K562 (cell line): ENCODE data around the gene MPG. TPM values are rescaled to one million over a fixed set of nuclear protein-coding genes. Genes with fewer than 3 reads are reported as not detected.

Experiments
- ATAC-seq: fragments of 200-7000 bp; cut with Tn5 transposase; 3 replicates; pipeline ENCODE4 v1.9.1; 2020; ENCODE audit warnings: moderate library complexity
- BruUV-seq: library from RNA; stranded (reverse); fragments of 400-500 nt; replicated peaks from 2 replicates; lab custom pipeline; 2021; lab: Mats Ljungman, UMichigan
- CTCF ChIA-PET: fragments of 300-600 bp; formaldehyde crosslinking; extraction: SDS; loops from one replicate; lab custom pipeline; 2021; ENCODE audit warnings: low intra/inter-chr PET ratio; lab: Yijun Ruan, JAX
- POLR2A ChIA-PET: fragments of 300-600, 350-650 bp; sonication (Branson Sonifier 250); formaldehyde crosslinking; extraction: SDS; loops from one replicate; lab custom pipeline; 2021; ENCODE audit warnings: antibody characterized with exemption, inconsistent platforms; lab: Yijun Ruan, JAX
- DNase-seq, 4 experiments: peaks; one replicate each; pipeline versions ENCODE4 v3.0.0 to v3.0.0-alpha.2; 2011 to 2018; ENCODE audit warnings: low spot score in 3 of 4, mixed read lengths in 3 of 4; ENCODE audit errors: extremely low read depth in 1 of 4
- FAIRE-seq: peaks from 2 replicates; lab custom pipeline; 2011; peaks lifted over from hg19 to GRCh38; lab: Jason Lieb, UNC
- H2AFZ ChIP-seq: 2 replicates; pipeline ENCODE4 v1.6.0; 2011; ENCODE audit warnings: low read depth, low read length, control low read depth, inconsistent platforms
- H3K27ac ChIP-seq: fragments of 200-600 bp; 3 replicates; pipeline ENCODE4 v1.8.0; 2011; ENCODE audit warnings: low read depth, mild to moderate bottlenecking, control low read depth, inconsistent platforms, low read length, moderate library complexity, mixed read lengths; ENCODE audit errors: extremely low read depth
- H3K27me3 ChIP-seq, 2 experiments: fragments of 300-600 bp in 1 of 2; 2 replicates in 1 of 2; 3 replicates in 1 of 2; pipeline versions ENCODE4 v1.6.0 to v1.8.0; 2011; ENCODE audit warnings: inconsistent platforms in 2 of 2, low read length in 2 of 2, mild to moderate bottlenecking in 1 of 2, mixed read lengths in 1 of 2, moderate library complexity in 1 of 2; ENCODE audit not compliant: control insufficient read depth in 2 of 2, insufficient read depth in 2 of 2
- H3K36me3 ChIP-seq: fragments of 300-600 bp; 3 replicates; pipeline ENCODE4 v1.8.0; 2011; ENCODE audit warnings: mild to moderate bottlenecking, low read length, inconsistent platforms; ENCODE audit not compliant: control insufficient read depth, insufficient read depth
- H3K4me1 ChIP-seq, 2 experiments: fragments of 200-600 bp in 1 of 2; replicated peaks in 1 of 2; 2 replicates in 1 of 2; 3 replicates in 1 of 2; pipeline versions ENCODE4 v1.5.1 to v1.8.0; 2011; ENCODE audit warnings: inconsistent platforms in 2 of 2, low read length in 2 of 2, mild to moderate bottlenecking in 1 of 2, mixed read lengths in 1 of 2, moderate library complexity in 1 of 2; ENCODE audit not compliant: control insufficient read depth in 2 of 2, insufficient read depth in 2 of 2
- H3K4me2 ChIP-seq: 2 replicates; pipeline ENCODE4 v1.6.1; 2011; ENCODE audit warnings: low read length, control low read depth, inconsistent platforms, mixed read lengths; ENCODE audit not compliant: insufficient read depth
- H3K4me3 ChIP-seq: fragments of 200-600 bp; sonication (generic), shearing (Covaris generic); 2 replicates; pipeline ENCODE4 v1.5.1; 2016; ENCODE audit warnings: control low read depth, inconsistent platforms
- H3K79me2 ChIP-seq: fragments of 200-600 bp; 3 replicates; pipeline ENCODE4 v1.8.0; 2011; ENCODE audit warnings: low read length, inconsistent platforms; ENCODE audit not compliant: control insufficient read depth, insufficient read depth
- H3K9ac ChIP-seq, 2 experiments: 2 replicates each; pipeline versions ENCODE4 v1.6.0 to v1.6.1; 2011; ENCODE audit warnings: low read depth in 2 of 2, low read length in 2 of 2, control low read depth in 1 of 2, inconsistent platforms in 1 of 2, mild to moderate bottlenecking in 1 of 2, mixed read lengths in 1 of 2; ENCODE audit not compliant: insufficient read depth in 1 of 2
- H3K9me1 ChIP-seq: one replicate; pipeline ENCODE4 v1.6.0; 2011; ENCODE audit warnings: inconsistent platforms, mild to moderate bottlenecking, low read length, moderate library complexity; ENCODE audit not compliant: control insufficient read depth, insufficient read depth
- H3K9me3 ChIP-seq: replicated peaks from 2 replicates; pipeline ENCODE4 v1.5.1; 2011; ENCODE audit warnings: low read depth, low read length, inconsistent platforms; ENCODE audit not compliant: control insufficient read depth, insufficient read depth
- H4K20me1 ChIP-seq: replicated peaks from 2 replicates; pipeline ENCODE4 v1.6.1; 2011; ENCODE audit warnings: low read length, inconsistent platforms, mixed read lengths; ENCODE audit not compliant: control insufficient read depth, insufficient read depth
- BRD4 ChIP-seq: fragments of 200-600 bp; sonication (generic); IDR thresholded peaks from 2 replicates; pipeline ENCODE4 v1.6.1; 2017; ENCODE audit warnings: inconsistent platforms
- FUS ChIP-seq: fragments of 200-400 bp; formaldehyde crosslinking; optimal IDR thresholded peaks from 2 replicates; pipeline ENCODE3; 2017; ENCODE audit warnings: low read depth, low read length
- PPARD ChIP-seq: fragments of 250-450 bp; sonication (Bioruptor Pico); IDR thresholded peaks from 2 replicates; pipeline ENCODE4 v1.8.0; 2022; ENCODE audit warnings: inconsistent platforms, mild to moderate bottlenecking, moderate library complexity
- TFAM ChIP-seq: fragments of 250-450 bp; sonication (Bioruptor Pico); conservative IDR thresholded peaks from 2 replicates; pipeline ENCODE4 v1.5.0; 2021; ENCODE audit warnings: mild to moderate bottlenecking, moderate library complexity
- WGBS: fragments of 100-300 bp; shearing (Covaris generic); methylation state at CpG from one replicate; pipeline ENCODE4 v1.1.6; 2016; ENCODE audit warnings: low coverage, mixed read lengths; ENCODE audit not compliant: insufficient coverage; ENCODE audit errors: missing lambda C conversion rate; 5-methylcytosine and 5-hydroxymethylcytosine counted together
- in situ Hi-C: fragments of 300-500 bp; cut with MboI; formaldehyde crosslinking; loops from 4 replicates; pipeline ENCODE4 v1.15.0; 2018; ENCODE audit warnings: inconsistent platforms, mixed read lengths
- intact Hi-C: fragments of 100-400 bp; cut with micrococcal nuclease; formaldehyde crosslinking; loops from 2 replicates; pipeline ENCODE4 v1.14.2; 2022
- polyA plus RNA-seq, 8 experiments: library from polyadenylated mRNA; depleted of rRNA in 4 of 8; stranded (reverse) in 5 of 8; unstranded in 3 of 8; fragments of >200 nt; fragmentation: Nextera tagmentation in 2 of 8; fragmentation: Illumina TruSeq in 1 of 8; extraction: Ambion mirVana in 2 of 8; extraction: Trizol in 1 of 8; gene quantifications; 2 replicates each; pipeline versions ENCODE4 v1.2.1 to v1.2.3, GENCODE V29; 2011 to 2014; ENCODE audit warnings: inconsistent platforms in 1 of 8, missing spikeins in 1 of 8
- total RNA-seq, 7 experiments: library from RNA; depleted of rRNA in 6 of 7; stranded (reverse); fragments of >200 nt in 6 of 7; fragmentation: Illumina TruSeq in 2 of 7; extraction: Trizol in 2 of 7; gene quantifications; 2 replicates each; pipeline versions ENCODE4 v1.2.1 to v1.2.3, GENCODE V29; 2011 to 2021; ENCODE audit warnings: low replicate concordance in 1 of 7

Gene MPG
- total and polyA plus RNA-seq, 9 of the 15 experiments (the other 6 are each of a cell fraction or from before 2014, with no cell fraction given), result 0.42 to 226 (median 36.2) TPM

- ChIA-PET POLR2A (interaction anchor here (0.6 to 1.6 kb wide), 2 partner anchors 10 to 80 kb away, joined by 3 to 6 read pairs; partner anchors contain the start of genes POLR3K and SNRNP25), CTCF (interaction anchor here (7.3 kb wide), 1 partner anchor 33 kb away, joined by 125 read pairs; no protein-coding TSS in a partner anchor)
- in situ Hi-C loops (no loop called here), intact Hi-C loops (no loop called here)
- H3K27me3 ChIP-seq, result no peaks in the 10 kb centered on the region
- FAIRE-seq (no peak), DNase-seq (no peak), ATAC-seq (no peak)
- H3K4me3 ChIP-seq, result no peak overlapping the region
- peak overlapping the region in 1 of 2 experiments; percentile 36; a peak in 1 of 4 replicates for H3K9ac ChIP-seq
- peaks cover 2% of the 10 kb centered on the region for H3K9me1 ChIP-seq
- peaks cover 0 to 57% of the 10 kb centered on the region in 2 experiments; a peak in 3 of 5 replicates for H3K4me1 ChIP-seq
- no peaks in the 10 kb centered on the region for H4K20me1 ChIP-seq
- no peak overlapping the region for H2AFZ ChIP-seq
- no peak for TF ChIP-seq BRD4
- TF ChIP-seq TFAM, result no peak
- no peak for TF ChIP-seq FUS
- no peak for TF ChIP-seq PPARD (CRISPR knock-in tag)
- H3K9me3 ChIP-seq, result no peaks in the 10 kb centered on the region
- no TSS peak for BruUV-seq
- H3K4me2 ChIP-seq, result no peak overlapping the region
- WGBS, result 65% methylated on average over 16 of the region's 16 CpGs
- H3K36me3 ChIP-seq, result peaks cover 8% of the 10 kb centered on the region; the same call in 2 of the 3 replicates
- no peak overlapping the region for H3K27ac ChIP-seq
- no peaks in the 10 kb centered on the region for H3K79me2 ChIP-seq
These were observed 14.6 kb upstream of the MPG start for GRCh38 chr16:63466-63865.
